PC-3 (cell line): ENCODE measurements around the gene NLGN1. TPM values are rescaled to one million over a fixed set of nuclear protein-coding genes. Genes with fewer than 3 reads are reported as not detected.
A peak's percentile ranks its signal among the peaks of the same experiment; 100 is the strongest.

ENCODE experiments used
- ATAC-seq: fragments of 200-7000 bp; cut with Tn5 transposase; 2 replicates; pipeline ENCODE4 v1.9.1; 2020; ENCODE audit warnings: mild to moderate bottlenecking, moderate library complexity
- BruUV-seq: library from RNA; stranded (reverse); fragments of 400-500 nt; replicated peaks from 2 replicates; lab custom pipeline; 2021; lab: Mats Ljungman, UMichigan
- CTCF ChIA-PET: fragments of 300-600 bp; sonication (Branson Sonifier 250); formaldehyde crosslinking; loops from one replicate; lab custom pipeline; 2022; ENCODE audit warnings: antibody characterized with exemption; lab: Charles Lee
- POLR2A ChIA-PET: fragments of 300-600 bp; sonication (Branson Sonifier 250); formaldehyde crosslinking; loops from one replicate; lab custom pipeline; 2022; ENCODE audit warnings: antibody characterized with exemption; ENCODE audit not compliant: unreplicated experiment; lab: Charles Lee
- DNase-seq: peaks from one replicate; pipeline ENCODE4 v3.0.0-alpha.2; 2015
- H2AFZ ChIP-seq: fragments of 300-600 bp; sonication (generic); 2 replicates; pipeline ENCODE4 v1.6.0; 2016; ENCODE audit warnings: antibody characterized with exemption, low read length
- H3F3A ChIP-seq: fragments of 300-600 bp; sonication (generic); one replicate; pipeline ENCODE4 v1.6.0; 2017; ENCODE audit warnings: antibody characterized with exemption, low read length, control low read depth, mild to moderate bottlenecking; ENCODE audit not compliant: unreplicated experiment
- H3K27ac ChIP-seq: fragments of 300-600 bp; sonication (generic); 2 replicates; pipeline ENCODE4 v1.5.1; 2016; ENCODE audit warnings: mild to moderate bottlenecking, low read length
- H3K27me3 ChIP-seq: fragments of 300-600 bp; sonication (generic); 2 replicates; pipeline ENCODE4 v1.6.1; 2016; ENCODE audit warnings: low read length, mixed read lengths
- H3K36me3 ChIP-seq: fragments of 300-600 bp; sonication (generic); 2 replicates; pipeline ENCODE4 v1.6.1; 2016; ENCODE audit warnings: low read depth, mixed run types, low read length, mixed read lengths
- H3K4me1 ChIP-seq: fragments of 300-600 bp; sonication (generic); 2 replicates; pipeline ENCODE4 v1.5.1; 2016; ENCODE audit warnings: low read length; ENCODE audit not compliant: insufficient read depth
- H3K4me2 ChIP-seq: fragments of 300-600 bp; sonication (generic); 2 replicates; pipeline ENCODE4 v1.6.0; 2016; ENCODE audit warnings: low read length
- H3K4me3 ChIP-seq: fragments of 300-600 bp; sonication (generic); 2 replicates; pipeline ENCODE4 v1.5.1; 2016; ENCODE audit warnings: mild to moderate bottlenecking, low read length, mixed read lengths
- H3K79me2 ChIP-seq: fragments of 300-600 bp; sonication (generic); 2 replicates; pipeline ENCODE4 v1.6.1; 2017; ENCODE audit warnings: low read length, mixed read lengths
- H3K9ac ChIP-seq: fragments of 300-600 bp; sonication (generic); 2 replicates; pipeline ENCODE4 v1.6.0; 2016; ENCODE audit warnings: mild to moderate bottlenecking, low read length
- H3K9me2 ChIP-seq: fragments of 300-600 bp; sonication (generic); replicated peaks from 2 replicates; pipeline ENCODE4 v1.6.1; 2016; ENCODE audit warnings: mixed run types, low read length, mixed read lengths
- H3K9me3 ChIP-seq: fragments of 300-600 bp; sonication (generic); 2 replicates; pipeline ENCODE4 v1.6.1; 2016; ENCODE audit warnings: low read length, mixed read lengths
- H4K20me1 ChIP-seq: fragments of 300-600 bp; sonication (generic); 2 replicates; pipeline ENCODE4 v1.6.1; 2016; ENCODE audit warnings: low read length, mixed read lengths
- CTCF ChIP-seq: fragments of 300-600 bp; sonication (generic); conservative IDR thresholded peaks from 2 replicates; pipeline ENCODE4 v1.5.1; 2017; ENCODE audit warnings: antibody characterized with exemption, low read depth, mild to moderate bottlenecking, low read length
- EZH2 ChIP-seq: fragments of 300-600 bp; sonication (generic); IDR thresholded peaks from one replicate; pipeline ENCODE4 v1.6.1; 2017; ENCODE audit warnings: antibody characterized with exemption, mild to moderate bottlenecking, low read length; ENCODE audit not compliant: unreplicated experiment
- EZH2phosphoT487 ChIP-seq: fragments of 300-600 bp; sonication (generic); IDR thresholded peaks from 2 replicates; pipeline ENCODE4 v1.6.1; 2018; ENCODE audit warnings: mild to moderate bottlenecking, antibody characterized with exemption, low read length, borderline replicate concordance
- intact Hi-C: fragments of 100-400 bp; cut with micrococcal nuclease; formaldehyde crosslinking; loops from 2 replicates; pipeline ENCODE4 v1.9.0; 2023
- total RNA-seq: library from RNA; depleted of rRNA; stranded (reverse); fragments of >200 nt; gene quantifications from 2 replicates; pipeline ENCODE4 v1.2.3, GENCODE V29; 2014

Gene NLGN1
- total RNA-seq, 1 experiment from 2014 or later, result 0.77 TPM

GRCh38 chr3:173465112-173465511 is 67.6 kb downstream of the NLGN1 start:
- Histone ChIP-seq H3K9me3 (no peaks in the 10 kb centered on the region), H3F3A (no peaks in the 10 kb centered on the region), H3K4me1 (no peaks in the 10 kb centered on the region), H3K9ac (no peak overlapping the region), H4K20me1 (no peaks in the 10 kb centered on the region), H3K36me3 (no peaks in the 10 kb centered on the region), H3K9me2 (no peaks in the 10 kb centered on the region), H3K4me2 (no peak overlapping the region), H3K4me3 (no peak overlapping the region), H3K27me3 (no peaks in the 10 kb centered on the region), H2AFZ (no peak overlapping the region), H3K27ac (no peak overlapping the region), H3K79me2 (no peaks in the 10 kb centered on the region)
- no peak for TF ChIP-seq CTCF
- POLR2A ChIA-PET, result no interaction called here
- intact Hi-C loops, result no loop called here
- CTCF ChIA-PET, result no interaction called here
- peak; percentile 28 for DNase-seq
- ATAC-seq, result no peak
- BruUV-seq, result no TSS peak

- H3F3A ChIP-seq, result no peaks in the 10 kb centered on the region
- ATAC-seq (no peak), DNase-seq (no peak)
- no peak overlapping the region for H3K4me2 ChIP-seq
- TF ChIP-seq EZH2phosphoT487 (no peak), EZH2 (no peak), CTCF (no peak)
- CTCF ChIA-PET, result no interaction called here
- POLR2A ChIA-PET, result no interaction called here
- intact Hi-C loops, result no loop called here
- H3K27ac ChIP-seq, result no peak overlapping the region
- H3K27me3 ChIP-seq, result no peaks in the 10 kb centered on the region
- no peak overlapping the region for H3K4me3 ChIP-seq
- H3K9ac ChIP-seq, result no peak overlapping the region
- H3K9me2 ChIP-seq, result no peaks in the 10 kb centered on the region
- no peaks in the 10 kb centered on the region for H3K4me1 ChIP-seq
- no peaks in the 10 kb centered on the region for H4K20me1 ChIP-seq
- no TSS peak for BruUV-seq
- H3K79me2 ChIP-seq, result no peaks in the 10 kb centered on the region
- H3K36me3 ChIP-seq, result no peaks in the 10 kb centered on the region
- no peak overlapping the region for H2AFZ ChIP-seq
- H3K9me3 ChIP-seq, result no peaks in the 10 kb centered on the region
Observed at GRCh38 chr3:173465898-173466678, 68.5 kb downstream of the NLGN1 start.

- ATAC-seq (no peak), DNase-seq (no peak)
- Histone ChIP-seq H3K9ac (no peak overlapping the region), H4K20me1 (no peaks in the 10 kb centered on the region), H3K9me3 (no peaks in the 10 kb centered on the region), H3K27ac (no peak overlapping the region), H3K4me2 (no peak overlapping the region), H3K9me2 (no peaks in the 10 kb centered on the region), H3K36me3 (no peaks in the 10 kb centered on the region), H3F3A (no peaks in the 10 kb centered on the region), H2AFZ (no peak overlapping the region), H3K27me3 (no peaks in the 10 kb centered on the region), H3K4me3 (no peak overlapping the region), H3K79me2 (no peaks in the 10 kb centered on the region), H3K4me1 (no peaks in the 10 kb centered on the region)
- TF ChIP-seq CTCF, result no peak
- TF ChIP-seq EZH2, result no peak
- no peak for TF ChIP-seq EZH2phosphoT487
- BruUV-seq, result no TSS peak
- intact Hi-C loops, result no loop called here
- CTCF ChIA-PET, result no interaction called here
- POLR2A ChIA-PET, result no interaction called here
Observed at GRCh38 chr3:173467501-173467900, 70.0 kb downstream of the NLGN1 start.
